PC-3 (cell line): ENCODE results near the gene OBSL1. TPM values are rescaled to one million over a fixed set of nuclear protein-coding genes. Genes with fewer than 3 reads are reported as not detected.

Experiments
- ATAC-seq: fragments of 200-7000 bp; cut with Tn5 transposase; 2 replicates; pipeline ENCODE4 v1.9.1; 2020; ENCODE audit warnings: mild to moderate bottlenecking, moderate library complexity
- BruUV-seq: library from RNA; stranded (reverse); fragments of 400-500 nt; replicated peaks from 2 replicates; lab custom pipeline; 2021; lab: Mats Ljungman, UMichigan
- CTCF ChIA-PET: fragments of 300-600 bp; sonication (Branson Sonifier 250); formaldehyde crosslinking; loops from one replicate; lab custom pipeline; 2022; ENCODE audit warnings: antibody characterized with exemption; lab: Charles Lee
- POLR2A ChIA-PET: fragments of 300-600 bp; sonication (Branson Sonifier 250); formaldehyde crosslinking; loops from one replicate; lab custom pipeline; 2022; ENCODE audit warnings: antibody characterized with exemption; ENCODE audit not compliant: unreplicated experiment; lab: Charles Lee
- DNase-seq: peaks from one replicate; pipeline ENCODE4 v3.0.0-alpha.2; 2015
- H2AFZ ChIP-seq: fragments of 300-600 bp; sonication (generic); 2 replicates; pipeline ENCODE4 v1.6.0; 2016; ENCODE audit warnings: antibody characterized with exemption, low read length
- H3F3A ChIP-seq: fragments of 300-600 bp; sonication (generic); one replicate; pipeline ENCODE4 v1.6.0; 2017; ENCODE audit warnings: antibody characterized with exemption, low read length, control low read depth, mild to moderate bottlenecking; ENCODE audit not compliant: unreplicated experiment
- H3K27ac ChIP-seq: fragments of 300-600 bp; sonication (generic); 2 replicates; pipeline ENCODE4 v1.5.1; 2016; ENCODE audit warnings: mild to moderate bottlenecking, low read length
- H3K27me3 ChIP-seq: fragments of 300-600 bp; sonication (generic); 2 replicates; pipeline ENCODE4 v1.6.1; 2016; ENCODE audit warnings: low read length, mixed read lengths
- H3K36me3 ChIP-seq: fragments of 300-600 bp; sonication (generic); 2 replicates; pipeline ENCODE4 v1.6.1; 2016; ENCODE audit warnings: low read depth, mixed run types, low read length, mixed read lengths
- H3K4me1 ChIP-seq: fragments of 300-600 bp; sonication (generic); 2 replicates; pipeline ENCODE4 v1.5.1; 2016; ENCODE audit warnings: low read length; ENCODE audit not compliant: insufficient read depth
- H3K4me2 ChIP-seq: fragments of 300-600 bp; sonication (generic); 2 replicates; pipeline ENCODE4 v1.6.0; 2016; ENCODE audit warnings: low read length
- H3K4me3 ChIP-seq: fragments of 300-600 bp; sonication (generic); 2 replicates; pipeline ENCODE4 v1.5.1; 2016; ENCODE audit warnings: mild to moderate bottlenecking, low read length, mixed read lengths
- H3K79me2 ChIP-seq: fragments of 300-600 bp; sonication (generic); 2 replicates; pipeline ENCODE4 v1.6.1; 2017; ENCODE audit warnings: low read length, mixed read lengths
- H3K9ac ChIP-seq: fragments of 300-600 bp; sonication (generic); 2 replicates; pipeline ENCODE4 v1.6.0; 2016; ENCODE audit warnings: mild to moderate bottlenecking, low read length
- H3K9me2 ChIP-seq: fragments of 300-600 bp; sonication (generic); replicated peaks from 2 replicates; pipeline ENCODE4 v1.6.1; 2016; ENCODE audit warnings: mixed run types, low read length, mixed read lengths
- H3K9me3 ChIP-seq: fragments of 300-600 bp; sonication (generic); 2 replicates; pipeline ENCODE4 v1.6.1; 2016; ENCODE audit warnings: low read length, mixed read lengths
- H4K20me1 ChIP-seq: fragments of 300-600 bp; sonication (generic); 2 replicates; pipeline ENCODE4 v1.6.1; 2016; ENCODE audit warnings: low read length, mixed read lengths
- CTCF ChIP-seq: fragments of 300-600 bp; sonication (generic); conservative IDR thresholded peaks from 2 replicates; pipeline ENCODE4 v1.5.1; 2017; ENCODE audit warnings: antibody characterized with exemption, low read depth, mild to moderate bottlenecking, low read length
- EZH2 ChIP-seq: fragments of 300-600 bp; sonication (generic); IDR thresholded peaks from one replicate; pipeline ENCODE4 v1.6.1; 2017; ENCODE audit warnings: antibody characterized with exemption, mild to moderate bottlenecking, low read length; ENCODE audit not compliant: unreplicated experiment
- EZH2phosphoT487 ChIP-seq: fragments of 300-600 bp; sonication (generic); IDR thresholded peaks from 2 replicates; pipeline ENCODE4 v1.6.1; 2018; ENCODE audit warnings: mild to moderate bottlenecking, antibody characterized with exemption, low read length, borderline replicate concordance
- intact Hi-C: fragments of 100-400 bp; cut with micrococcal nuclease; formaldehyde crosslinking; loops from 2 replicates; pipeline ENCODE4 v1.9.0; 2023
- total RNA-seq: library from RNA; depleted of rRNA; stranded (reverse); fragments of >200 nt; gene quantifications from 2 replicates; pipeline ENCODE4 v1.2.3, GENCODE V29; 2014

The OBSL1 gene
- total RNA-seq, 1 experiment from 2014 or later = 122 TPM

GRCh38 chr2:219560893-219561178 lies 10.5 kb downstream of the OBSL1 start:
- POLR2A ChIA-PET = no interaction called here

DNA sequence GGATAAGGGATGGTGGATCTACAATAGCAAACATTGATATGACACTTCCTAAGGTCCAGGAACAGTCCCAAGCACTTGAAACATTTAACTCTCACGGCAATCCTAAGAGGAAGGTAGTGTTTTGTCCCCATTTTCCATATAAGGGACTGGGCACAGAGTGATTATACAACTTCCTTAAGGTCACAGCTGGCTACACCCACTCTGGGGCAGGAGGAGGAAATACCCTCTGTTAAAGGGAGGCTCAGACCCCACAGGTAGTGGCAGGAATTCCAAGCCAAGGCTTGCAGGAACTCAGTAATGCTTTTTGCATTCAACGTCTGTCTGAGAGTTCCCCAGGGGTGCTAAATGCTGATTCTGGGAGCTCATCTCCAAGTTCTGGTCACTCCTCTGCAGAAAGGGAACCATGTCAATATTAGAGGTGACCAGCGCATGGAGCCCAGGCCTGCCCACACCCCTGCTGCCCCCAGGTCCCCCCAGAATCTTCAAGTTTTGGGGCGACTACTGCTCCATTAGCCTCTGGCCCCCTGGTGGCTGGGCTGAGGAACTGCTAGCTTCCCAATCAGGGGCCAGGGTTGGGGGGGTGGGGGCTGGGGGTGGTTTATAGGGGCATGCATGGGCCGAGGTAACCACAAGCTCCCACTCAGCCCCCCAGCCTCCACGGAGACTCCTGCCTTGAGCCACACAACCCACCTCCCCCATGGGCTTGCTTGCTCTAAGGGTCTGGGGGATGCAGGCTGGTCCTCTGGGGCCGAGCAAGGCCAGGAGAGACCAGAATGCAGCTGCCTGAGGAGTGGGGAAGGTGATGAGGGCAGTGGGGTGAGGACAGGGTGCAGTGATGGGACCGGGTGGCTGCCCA lies 11.1 kb downstream of the OBSL1 start:
- H3K4me2 ChIP-seq = no peak overlapping the region
- ATAC-seq (peak; percentile 34), DNase-seq (no peak)
- ChIA-PET POLR2A (no interaction called here), CTCF (interaction anchor here (0.5 to 0.8 kb wide), 4 partner anchors 21 to 74 kb away, joined by 3 to 4 read pairs (median 4); no protein-coding TSS in a partner anchor)
- no peaks in the 10 kb centered on the region for H3F3A ChIP-seq
- H3K9me3 ChIP-seq = no peaks in the 10 kb centered on the region
- no peaks in the 10 kb centered on the region for H3K79me2 ChIP-seq
- no peaks in the 10 kb centered on the region for H3K4me1 ChIP-seq
- H3K36me3 ChIP-seq = no peaks in the 10 kb centered on the region; the same call in 1 of the 2 replicates
- no peaks in the 10 kb centered on the region for H3K27me3 ChIP-seq
- BruUV-seq = no TSS peak
- H3K9ac ChIP-seq = no peak overlapping the region
- H2AFZ ChIP-seq = no peak overlapping the region
- TF ChIP-seq CTCF (peak; percentile 64), EZH2 (no peak), EZH2phosphoT487 (no peak)
- no peak overlapping the region for H3K4me3 ChIP-seq
- no peak overlapping the region for H3K27ac ChIP-seq
- H4K20me1 ChIP-seq = no peaks in the 10 kb centered on the region
- H3K9me2 ChIP-seq = no peaks in the 10 kb centered on the region
- intact Hi-C loops = no loop called here

More at GRCh38 chr2:219560893-219561178, 10.5 kb downstream of the OBSL1 start:
- CTCF ChIA-PET = interaction anchor here (0.8 kb wide), 1 partner anchor 20 kb away, joined by 4 read pairs; no protein-coding TSS in a partner anchor
- Histone ChIP-seq H3F3A (no peaks in the 10 kb centered on the region), H3K4me3 (no peak overlapping the region), H3K9me3 (no peaks in the 10 kb centered on the region), H3K36me3 (no peaks in the 10 kb centered on the region; the same call in 1 of the 2 replicates), H3K9ac (no peak overlapping the region), H4K20me1 (no peaks in the 10 kb centered on the region), H3K27me3 (no peaks in the 10 kb centered on the region), H3K27ac (no peak overlapping the region), H3K79me2 (no peaks in the 10 kb centered on the region), H3K4me2 (no peak overlapping the region), H3K9me2 (no peaks in the 10 kb centered on the region), H3K4me1 (no peaks in the 10 kb centered on the region), H2AFZ (no peak overlapping the region)
- DNase-seq (no peak), ATAC-seq (peak; percentile 21)
- TF ChIP-seq EZH2phosphoT487 (no peak), CTCF (no peak), EZH2 (no peak)
- no TSS peak for BruUV-seq
- intact Hi-C loops = no loop called here
